ENCODE measurements around the gene GJA5.

Gene GJA5

GRCh38 chr1:147798731-147799130 is 38.3 kb upstream of the GJA5 start:
- Histone ChIP-seq H2AFZ (ENCODE audit: low read depth, low read length, severe bottlenecking) (no peak overlapping the region), H3K9me3 (ENCODE audit: insufficient read depth, low read length) (no peaks in the 10 kb centered on the region), H3K36me3 (ENCODE audit: low read length) (no peaks in the 10 kb centered on the region), H3K4me2 (ENCODE audit: low read depth, low read length, poor library complexity, severe bottlenecking) (no peak overlapping the region), H4K20me1 (ENCODE audit: low read depth, low read length) (no peaks in the 10 kb centered on the region), H3K79me2 (ENCODE audit: insufficient read depth, low read length) (no peaks in the 10 kb centered on the region), H3K9ac (ENCODE audit: low read length) (no peak overlapping the region), H3F3A (ENCODE audit: insufficient read depth) (no peaks in the 10 kb centered on the region), H3K27ac (ENCODE audit: low read depth, low read length) (no peak overlapping the region), H3K27me3 (ENCODE audit: low read length) (no peaks in the 10 kb centered on the region), H3K4me3 (ENCODE audit: insufficient read depth, low read length, poor library complexity, severe bottlenecking) (no peak overlapping the region), H3K9me2 (replicated peaks; ENCODE audit: insufficient read depth, low read length) (no peaks in the 10 kb centered on the region)
- TF ChIP-seq CTCF (IDR thresholded peaks at IDR 0.05; ENCODE audit: insufficient read depth, low read length, poor library complexity, severe bottlenecking) = no peak
- no peak for TF ChIP-seq EZH2phosphoT487 (conservative IDR thresholded peaks at IDR 0.05; ENCODE audit: low read length)

GRCh38 chr1:147794570-147794969 is 34.2 kb upstream of the GJA5 start:
- H3K4me2 ChIP-seq (ENCODE audit: low read depth, low read length, poor library complexity, severe bottlenecking) = no peak overlapping the region
- no peak overlapping the region for H3K4me3 ChIP-seq (ENCODE audit: insufficient read depth, low read length, poor library complexity, severe bottlenecking)
- no peaks in the 10 kb centered on the region for H3K79me2 ChIP-seq (ENCODE audit: insufficient read depth, low read length)
- H3K9ac ChIP-seq (ENCODE audit: low read length) = no peak overlapping the region
- H3K9me2 ChIP-seq (replicated peaks; ENCODE audit: insufficient read depth, low read length) = no peaks in the 10 kb centered on the region
- no peaks in the 10 kb centered on the region for H3K9me3 ChIP-seq (ENCODE audit: insufficient read depth, low read length)
- no peaks in the 10 kb centered on the region for H3K36me3 ChIP-seq (ENCODE audit: low read length)
- H3K27me3 ChIP-seq (ENCODE audit: low read length) = no peaks in the 10 kb centered on the region
- H4K20me1 ChIP-seq (ENCODE audit: low read depth, low read length) = no peaks in the 10 kb centered on the region
- H3K27ac ChIP-seq (ENCODE audit: low read depth, low read length) = no peak overlapping the region
- no peak for TF ChIP-seq EZH2phosphoT487 (conservative IDR thresholded peaks at IDR 0.05; ENCODE audit: low read length)
- TF ChIP-seq CTCF (IDR thresholded peaks at IDR 0.05; ENCODE audit: insufficient read depth, low read length, poor library complexity, severe bottlenecking) = no peak
- no peak overlapping the region for H2AFZ ChIP-seq (ENCODE audit: low read depth, low read length, severe bottlenecking)
- H3F3A ChIP-seq (ENCODE audit: insufficient read depth) = no peaks in the 10 kb centered on the region

- Histone ChIP-seq H3K4me2 (ENCODE audit: low read depth, low read length, poor library complexity, severe bottlenecking) (no peak overlapping the region), H3K27me3 (ENCODE audit: low read length) (no peaks in the 10 kb centered on the region), H3F3A (ENCODE audit: insufficient read depth) (no peaks in the 10 kb centered on the region), H3K9me2 (replicated peaks; ENCODE audit: insufficient read depth, low read length) (no peaks in the 10 kb centered on the region), H3K9me3 (ENCODE audit: insufficient read depth, low read length) (no peaks in the 10 kb centered on the region), H3K9ac (ENCODE audit: low read length) (no peak overlapping the region), H3K4me3 (ENCODE audit: insufficient read depth, low read length, poor library complexity, severe bottlenecking) (no peak overlapping the region), H4K20me1 (ENCODE audit: low read depth, low read length) (no peaks in the 10 kb centered on the region), H3K27ac (ENCODE audit: low read depth, low read length) (no peak overlapping the region), H3K36me3 (ENCODE audit: low read length) (no peaks in the 10 kb centered on the region), H2AFZ (ENCODE audit: low read depth, low read length, severe bottlenecking) (no peak overlapping the region), H3K79me2 (ENCODE audit: insufficient read depth, low read length) (no peaks in the 10 kb centered on the region)
- TF ChIP-seq EZH2phosphoT487 (conservative IDR thresholded peaks at IDR 0.05; ENCODE audit: low read length) (no peak), CTCF (IDR thresholded peaks at IDR 0.05; ENCODE audit: insufficient read depth, low read length, poor library complexity, severe bottlenecking) (no peak)
Measured at GRCh38 chr1:147791876-147792275, 31.5 kb upstream of the GJA5 start.
